ENCODE measurements around the gene AJM1.
"Not testable (repeated sequence)": the region's sequence is repeated elsewhere in the genome, so short reads cannot be mapped to it uniquely, and the experiment has no call there.

The AJM1 gene

GRCh38 chr9:136798708-136799078, 43.6 kb upstream of the AJM1 start:
- DNase-seq (ENCODE audit: low spot score): peak; percentile 3
- in situ Hi-C loops (cut with MboI; ENCODE audit: low pct_unique_long_range_greater_than_20kb, low sequenced_read_pairs, unreplicated experiment): no loop called here
- no peak for TF ChIP-seq CTCF (IDR thresholded peaks at IDR 0.05; ENCODE audit: extremely low read depth, insufficient read depth, missing control alignments)

GRCh38 chr9:136799079-136799853, 43.0 kb upstream of the AJM1 start:
- TF ChIP-seq CTCF (IDR thresholded peaks at IDR 0.05; ENCODE audit: extremely low read depth, insufficient read depth, missing control alignments): no peak
- no peak for DNase-seq (ENCODE audit: low spot score)
- in situ Hi-C loops (cut with MboI; ENCODE audit: low pct_unique_long_range_greater_than_20kb, low sequenced_read_pairs, unreplicated experiment): no loop called here

GRCh38 chr9:136799854-136800657, 42.2 kb upstream of the AJM1 start:
- DNase-seq (ENCODE audit: low spot score): peak; percentile 45
- in situ Hi-C loops (cut with MboI; ENCODE audit: low pct_unique_long_range_greater_than_20kb, low sequenced_read_pairs, unreplicated experiment): no loop called here
- TF ChIP-seq CTCF (IDR thresholded peaks at IDR 0.05; ENCODE audit: extremely low read depth, insufficient read depth, missing control alignments): no peak

GRCh38 chr9:136802321-136802720, 40.0 kb upstream of the AJM1 start:
- DNase-seq (ENCODE audit: low spot score): peak; percentile 10
- in situ Hi-C loops (cut with MboI; ENCODE audit: low pct_unique_long_range_greater_than_20kb, low sequenced_read_pairs, unreplicated experiment): no loop called here
- TF ChIP-seq CTCF (IDR thresholded peaks at IDR 0.05; ENCODE audit: extremely low read depth, insufficient read depth, missing control alignments): no peak

- in situ Hi-C loops (cut with MboI; ENCODE audit: low pct_unique_long_range_greater_than_20kb, low sequenced_read_pairs, unreplicated experiment); DNase-seq (ENCODE audit: low spot score): not testable (repeated sequence)
These were observed 39.2 kb upstream of the AJM1 start for GRCh38 chr9:136803009-136803550.

GRCh38 chr9:136803551-136804508, 38.4 kb upstream of the AJM1 start:
- in situ Hi-C loops (cut with MboI; ENCODE audit: low pct_unique_long_range_greater_than_20kb, low sequenced_read_pairs, unreplicated experiment): no loop called here
- TF ChIP-seq CTCF (IDR thresholded peaks at IDR 0.05; ENCODE audit: extremely low read depth, insufficient read depth, missing control alignments): no peak
- DNase-seq (ENCODE audit: low spot score): no peak
